ENCODE data around the gene TMEM255B.
"Not testable (repeated sequence)": the region's sequence is repeated elsewhere in the genome, so short reads cannot be mapped to it uniquely, and the experiment has no call there.

The TMEM255B gene

GRCh38 chr13:113758651-113759524, at the start of gene TMEM255B:
TMEM255B (plus strand) TSS chr13:113759226; CDS start chr13:113759270, 44 bp downstream.
- no peak for TF ChIP-seq CTCF (IDR thresholded peaks at IDR 0.05; ENCODE audit: borderline replicate concordance, insufficient read depth, low read depth, low read length)
- H3K4me3 ChIP-seq (ENCODE audit: low read depth, low read length): peak within 1 kb of the TSS; percentile 35

- TF ChIP-seq CTCF (IDR thresholded peaks at IDR 0.05; ENCODE audit: borderline replicate concordance, insufficient read depth, low read depth, low read length): no peak
- H3K4me3 ChIP-seq (ENCODE audit: low read depth, low read length): no peak overlapping the region
Observed at GRCh38 chr13:113722921-113723320, 36.1 kb upstream of the TMEM255B start.

GRCh38 chr13:113723410-113724015, 35.5 kb upstream of the TMEM255B start:
- TF ChIP-seq CTCF (IDR thresholded peaks at IDR 0.05; ENCODE audit: borderline replicate concordance, insufficient read depth, low read depth, low read length): no peak
- H3K4me3 ChIP-seq (ENCODE audit: low read depth, low read length): no peak overlapping the region

- no peak for TF ChIP-seq CTCF (IDR thresholded peaks at IDR 0.05; ENCODE audit: borderline replicate concordance, insufficient read depth, low read depth, low read length)
- no peak overlapping the region for H3K4me3 ChIP-seq (ENCODE audit: low read depth, low read length)
Observed at GRCh38 chr13:113724016-113724758, 34.8 kb upstream of the TMEM255B start.

GRCh38 chr13:113724780-113725315, 34.2 kb upstream of the TMEM255B start:
- peak; percentile 76 for TF ChIP-seq CTCF (IDR thresholded peaks at IDR 0.05; ENCODE audit: borderline replicate concordance, insufficient read depth, low read depth, low read length)
- no peak overlapping the region for H3K4me3 ChIP-seq (ENCODE audit: low read depth, low read length)

GRCh38 chr13:113725329-113726105, 33.5 kb upstream of the TMEM255B start:
- not testable (repeated sequence) for H3K4me3 ChIP-seq (ENCODE audit: low read depth, low read length)

GRCh38 chr13:113726106-113726821, 32.8 kb upstream of the TMEM255B start:
- not testable (repeated sequence) for H3K4me3 ChIP-seq (ENCODE audit: low read depth, low read length)
